Measurements from ENCODE around the gene PCDHA1. TPM values are rescaled to one million over a fixed set of nuclear protein-coding genes. Genes with fewer than 3 reads are reported as not detected.
A peak's percentile ranks its signal among the peaks of the same experiment; 100 is the strongest.
"Not testable (repeated sequence)": the region's sequence is repeated elsewhere in the genome, so short reads cannot be mapped to it uniquely, and the experiment has no call there.

The PCDHA1 gene
- total and polyA plus RNA-seq, 4 experiments from 2014 or later: not detected

GRCh38 chr5:140800816-140801493, 15.0 kb downstream of the PCDHA1 start, which contains the start of gene PCDHA3:
Gene PCDHA3, plus strand, starts transcription at chr5:140801057.
- H3K27me3 ChIP-seq (ENCODE audit: insufficient read depth, low read length): peaks cover 5% of the 10 kb centered on the region
- POLR2A ChIA-PET (ENCODE audit: partially characterized antibody): no interaction called here
- H3K36me3 ChIP-seq (ENCODE audit: insufficient read depth, low read length): no peaks in the 10 kb centered on the region
- CTCF ChIA-PET (ENCODE audit: partially characterized antibody): no interaction called here
- H3K4me3 ChIP-seq (ENCODE audit: low read length in 2 of 2): no peak within 1 kb of the TSS
- DNase-seq: peak in 1 of 5 donors; percentile 9
- H3K9me3 ChIP-seq (ENCODE audit: control insufficient read depth in 1 of 2, low read length in 2 of 2): peaks cover 0 to 4% of the 10 kb centered on the region in 2 donors
- intact Hi-C loops (cut with micrococcal nuclease): no loop called here
- Mint-ChIP-seq H3K36me3 (peaks cover 4 to 10% of the 10 kb centered on the region in 2 donors), H3K9me3 (peaks cover 3 to 69% (median 49%) of the 10 kb centered on the region in 8 donors), H3K27ac (peak within 1 kb of the TSS in 2 of 7 donors; percentile 53 to 64), H3K4me1 (no peaks in the 10 kb centered on the region), H3K27me3 (peaks cover 7 to 18% of the 10 kb centered on the region in 2 donors), H3K4me3 (no peak within 1 kb of the TSS)
- no peak within 1 kb of the TSS for H3K27ac ChIP-seq (ENCODE audit: low read depth, low read length)
- no peaks in the 10 kb centered on the region for H3K4me1 ChIP-seq (ENCODE audit: insufficient read depth, low read length)

GRCh38 chr5:140801494-140801841, 15.5 kb downstream of the PCDHA1 start:
- H3K27ac ChIP-seq (ENCODE audit: low read depth, low read length): no peak overlapping the region
- no peak overlapping the region for H3K4me3 ChIP-seq (ENCODE audit: low read length in 2 of 2)
- CTCF ChIA-PET (ENCODE audit: partially characterized antibody): no interaction called here
- Mint-ChIP-seq H3K9me3 (peaks cover 3 to 73% (median 51%) of the 10 kb centered on the region in 8 donors), H3K27me3 (peaks cover 9 to 19% of the 10 kb centered on the region in 2 donors), H3K4me3 (no peak overlapping the region), H3K36me3 (peaks cover 4 to 10% of the 10 kb centered on the region in 2 donors), H3K4me1 (no peaks in the 10 kb centered on the region), H3K27ac (peak overlapping the region in 1 of 7 donors; percentile 53)
- no peaks in the 10 kb centered on the region for H3K36me3 ChIP-seq (ENCODE audit: insufficient read depth, low read length)
- intact Hi-C loops (cut with micrococcal nuclease): no loop called here
- no peak for DNase-seq
- H3K4me1 ChIP-seq (ENCODE audit: insufficient read depth, low read length): no peaks in the 10 kb centered on the region
- peaks cover 5% of the 10 kb centered on the region for H3K27me3 ChIP-seq (ENCODE audit: insufficient read depth, low read length)
- H3K9me3 ChIP-seq (ENCODE audit: control insufficient read depth in 1 of 2, low read length in 2 of 2): peaks cover 0 to 4% of the 10 kb centered on the region in 2 donors
- POLR2A ChIA-PET (ENCODE audit: partially characterized antibody): no interaction called here

- H3K27me3 Mint-ChIP-seq: peaks cover 10 to 22% of the 10 kb centered on the region in 2 donors
Measured at GRCh38 chr5:140802381-140802780, 16.4 kb downstream of the PCDHA1 start.

GRCh38 chr5:140802781-140803271, 16.9 kb downstream of the PCDHA1 start:
- intact Hi-C loops (cut with micrococcal nuclease): no loop called here
- no peak overlapping the region for H3K4me3 Mint-ChIP-seq
- ChIA-PET CTCF (ENCODE audit: partially characterized antibody) (no interaction called here), POLR2A (ENCODE audit: partially characterized antibody) (no interaction called here)
- H3K27ac ChIP-seq (ENCODE audit: low read depth, low read length): no peak overlapping the region
- H3K4me3 ChIP-seq (ENCODE audit: low read length in 2 of 2): no peak overlapping the region
- H3K27me3 ChIP-seq (ENCODE audit: insufficient read depth, low read length): peaks cover 5% of the 10 kb centered on the region
- peak in 1 of 5 donors; percentile 26 for DNase-seq
- peaks cover 3 to 78% (median 55%) of the 10 kb centered on the region in 8 donors for H3K9me3 Mint-ChIP-seq
- H3K4me1 ChIP-seq (ENCODE audit: insufficient read depth, low read length): no peaks in the 10 kb centered on the region
- no peak overlapping the region for H3K27ac Mint-ChIP-seq
- H3K9me3 ChIP-seq (ENCODE audit: control insufficient read depth in 1 of 2, low read length in 2 of 2): peaks cover 0 to 4% of the 10 kb centered on the region in 2 donors
- peaks cover 7 to 12% of the 10 kb centered on the region in 2 donors for H3K36me3 Mint-ChIP-seq
- H3K36me3 ChIP-seq (ENCODE audit: insufficient read depth, low read length): no peaks in the 10 kb centered on the region
- peaks cover 10 to 22% of the 10 kb centered on the region in 2 donors for H3K27me3 Mint-ChIP-seq
- no peaks in the 10 kb centered on the region for H3K4me1 Mint-ChIP-seq

More at GRCh38 chr5:140802381-140802780, 16.4 kb downstream of the PCDHA1 start:
- H3K4me1 ChIP-seq (ENCODE audit: insufficient read depth, low read length); H3K27ac ChIP-seq (ENCODE audit: low read depth, low read length); intact Hi-C loops (cut with micrococcal nuclease); H3K36me3 ChIP-seq (ENCODE audit: insufficient read depth, low read length); H3K27ac Mint-ChIP-seq; POLR2A ChIA-PET (ENCODE audit: partially characterized antibody); H3K27me3 ChIP-seq (ENCODE audit: insufficient read depth, low read length); CTCF ChIA-PET (ENCODE audit: partially characterized antibody); H3K4me3 Mint-ChIP-seq; H3K4me1 Mint-ChIP-seq; H3K9me3 ChIP-seq (ENCODE audit: control insufficient read depth in 1 of 2, low read length in 2 of 2); H3K4me3 ChIP-seq (ENCODE audit: low read length in 2 of 2): not testable (repeated sequence)
- peaks cover 3 to 77% (median 52%) of the 10 kb centered on the region in 8 donors for H3K9me3 Mint-ChIP-seq
- DNase-seq: peak in 1 of 5 donors; percentile 5
- peaks cover 7 to 12% of the 10 kb centered on the region in 2 donors for H3K36me3 Mint-ChIP-seq

GRCh38 chr5:140806834-140807775, 21.2 kb downstream of the PCDHA1 start, which contains the start of gene PCDHA4:
Gene PCDHA4, plus strand, starts transcription at chr5:140807068.
- POLR2A ChIA-PET (ENCODE audit: partially characterized antibody): no interaction called here
- no peaks in the 10 kb centered on the region for H3K27me3 ChIP-seq (ENCODE audit: insufficient read depth, low read length)
- no peaks in the 10 kb centered on the region for H3K36me3 ChIP-seq (ENCODE audit: insufficient read depth, low read length)
- Mint-ChIP-seq H3K36me3 (peaks cover 7 to 9% of the 10 kb centered on the region in 2 donors), H3K27ac (no peak within 1 kb of the TSS), H3K4me1 (no peaks in the 10 kb centered on the region), H3K9me3 (peaks cover 3 to 78% (median 47%) of the 10 kb centered on the region in 8 donors), H3K27me3 (peaks cover 7 to 18% of the 10 kb centered on the region in 2 donors), H3K4me3 (peak within 1 kb of the TSS in 1 of 8 donors; percentile 13)
- H3K9me3 ChIP-seq (ENCODE audit: control insufficient read depth in 1 of 2, low read length in 2 of 2): no peaks in the 10 kb centered on the region
- H3K4me1 ChIP-seq (ENCODE audit: insufficient read depth, low read length): no peaks in the 10 kb centered on the region
- DNase-seq: no peak
- intact Hi-C loops (cut with micrococcal nuclease): no loop called here
- H3K4me3 ChIP-seq (ENCODE audit: low read length in 2 of 2): no peak within 1 kb of the TSS
- H3K27ac ChIP-seq (ENCODE audit: low read depth, low read length): no peak within 1 kb of the TSS
- CTCF ChIA-PET (ENCODE audit: partially characterized antibody): interaction anchor here (0.9 kb wide), 1 partner anchor 9 kb away, joined by 3 read pairs; no protein-coding TSS in a partner anchor

GRCh38 chr5:140808241-140808888, 22.4 kb downstream of the PCDHA1 start:
- H3K4me1 Mint-ChIP-seq; H3K4me3 Mint-ChIP-seq; DNase-seq; H3K36me3 ChIP-seq (ENCODE audit: insufficient read depth, low read length); H3K27ac Mint-ChIP-seq; H3K9me3 ChIP-seq (ENCODE audit: control insufficient read depth in 1 of 2, low read length in 2 of 2); H3K27me3 ChIP-seq (ENCODE audit: insufficient read depth, low read length); POLR2A ChIA-PET (ENCODE audit: partially characterized antibody); H3K27ac ChIP-seq (ENCODE audit: low read depth, low read length); H3K4me3 ChIP-seq (ENCODE audit: low read length in 2 of 2); H3K4me1 ChIP-seq (ENCODE audit: insufficient read depth, low read length); intact Hi-C loops (cut with micrococcal nuclease): not testable (repeated sequence)
- Mint-ChIP-seq H3K36me3 (peaks cover 7 to 13% of the 10 kb centered on the region in 2 donors), H3K27me3 (peaks cover 7 to 18% of the 10 kb centered on the region in 2 donors), H3K9me3 (peaks cover 3 to 82% (median 53%) of the 10 kb centered on the region in 8 donors)
- CTCF ChIA-PET (ENCODE audit: partially characterized antibody): interaction anchor here (0.9 kb wide), 1 partner anchor 8 kb away, joined by 3 read pairs; no protein-coding TSS in a partner anchor

Measured in CD4-positive, alpha-beta memory T cell (primary cell).